T-helper 9 cell (primary cell): ENCODE results near the gene BTF3L4.
"Not testable (repeated sequence)": the region's sequence is repeated elsewhere in the genome, so short reads cannot be mapped to it uniquely, and the experiment has no call there.

Experiments used
- DNase-seq: peaks from one replicate; pipeline ENCODE4 v3.0.0-alpha.2; 2020

The BTF3L4 gene

DNA sequence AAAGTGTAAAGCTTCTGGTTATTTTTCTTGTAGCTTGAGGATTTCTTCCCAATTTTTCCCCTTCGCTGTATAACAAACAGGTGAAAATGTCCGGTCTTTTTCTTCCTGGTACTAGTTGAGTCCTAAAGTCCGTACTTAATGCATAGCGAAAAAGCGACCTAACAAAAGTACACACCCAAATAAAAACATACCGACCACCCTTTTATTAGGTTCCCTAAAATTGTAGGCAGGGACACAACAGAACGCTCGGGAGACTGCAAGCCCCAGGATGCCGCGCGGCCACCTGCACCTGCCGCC is 281 bp upstream of the BTF3L4 start:
- no peak for DNase-seq

DNA sequence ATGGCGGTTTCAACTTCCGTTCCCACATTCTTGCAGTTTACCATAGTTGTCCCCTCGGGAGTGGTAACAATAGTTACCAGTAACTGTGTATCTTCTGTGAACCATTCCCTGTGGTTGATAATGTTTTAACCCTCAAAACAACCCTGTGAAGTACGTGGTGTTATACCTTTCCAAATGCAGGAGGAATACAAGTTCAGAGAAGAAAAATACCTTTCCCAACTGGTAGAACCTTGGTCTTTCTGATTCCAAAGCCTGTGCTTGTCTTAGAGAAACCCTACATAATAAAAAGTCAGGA is 789 bp downstream of the BTF3L4 start:
- DNase-seq, result no peak

DNA sequence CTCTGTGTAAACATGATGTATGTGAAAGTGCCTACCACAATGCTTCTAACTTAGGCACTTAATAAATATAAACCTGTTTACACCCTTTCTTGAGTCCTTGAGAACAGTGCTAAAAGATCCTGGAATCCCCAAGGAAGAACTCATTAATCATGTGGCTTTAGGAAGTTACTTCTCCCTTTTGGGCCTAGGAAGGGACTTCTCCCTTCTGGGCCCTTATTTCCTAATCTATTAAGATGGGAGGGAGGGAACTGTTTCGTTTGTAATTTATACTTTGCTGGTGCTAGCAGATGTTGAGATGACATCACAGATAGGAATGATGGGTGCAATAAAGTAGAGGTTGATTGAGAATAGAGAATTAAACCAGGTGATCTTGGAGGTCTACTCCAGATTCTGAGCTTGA is 1.2 kb downstream of the BTF3L4 start:
- DNase-seq, result no peak

DNA sequence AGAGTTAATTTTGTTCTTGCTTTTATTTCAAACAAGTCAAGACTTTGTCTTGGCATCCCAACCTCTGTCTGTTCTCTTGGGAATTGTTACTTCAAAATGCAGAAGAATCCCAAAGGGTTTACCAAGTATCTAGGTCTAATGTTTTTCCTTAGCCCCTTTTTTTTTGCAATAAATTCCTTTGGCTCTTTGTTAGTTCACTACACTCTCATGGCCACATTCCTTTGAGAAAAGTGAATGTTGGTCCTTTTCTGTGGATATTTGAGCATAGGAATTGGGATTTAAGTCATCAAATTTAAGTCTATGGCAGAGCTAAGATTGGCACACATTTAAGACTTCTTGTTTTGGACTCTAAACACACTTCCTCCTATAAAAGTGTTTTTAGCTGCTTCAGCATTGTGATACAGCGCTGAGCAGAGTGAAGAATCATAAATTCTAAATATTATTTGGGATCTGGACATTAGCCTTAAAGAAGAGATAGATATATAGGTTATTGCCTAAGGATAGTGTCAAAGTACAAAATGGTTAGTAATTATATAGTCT is 1.9 kb downstream of the BTF3L4 start:
- DNase-seq, result no peak

DNA sequence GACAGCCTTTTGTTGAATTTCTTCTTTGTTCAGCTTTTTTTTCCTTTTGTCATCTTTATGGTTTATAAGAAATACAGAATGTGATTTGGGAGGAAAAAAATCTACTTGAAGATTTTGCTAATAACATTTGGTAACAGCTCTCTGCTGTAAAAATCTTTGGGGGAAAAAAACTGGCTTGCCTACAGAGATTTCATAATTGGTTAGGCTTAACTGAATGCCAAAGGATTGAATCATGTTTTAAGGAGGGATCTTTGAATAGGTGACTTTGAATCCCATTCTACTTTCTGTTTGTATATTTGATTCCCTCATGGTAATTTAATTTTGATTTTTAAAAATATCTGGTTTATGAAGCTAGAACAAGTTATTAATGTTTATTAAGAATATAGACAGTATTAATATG is 3.2 kb downstream of the BTF3L4 start:
- no peak for DNase-seq

DNA sequence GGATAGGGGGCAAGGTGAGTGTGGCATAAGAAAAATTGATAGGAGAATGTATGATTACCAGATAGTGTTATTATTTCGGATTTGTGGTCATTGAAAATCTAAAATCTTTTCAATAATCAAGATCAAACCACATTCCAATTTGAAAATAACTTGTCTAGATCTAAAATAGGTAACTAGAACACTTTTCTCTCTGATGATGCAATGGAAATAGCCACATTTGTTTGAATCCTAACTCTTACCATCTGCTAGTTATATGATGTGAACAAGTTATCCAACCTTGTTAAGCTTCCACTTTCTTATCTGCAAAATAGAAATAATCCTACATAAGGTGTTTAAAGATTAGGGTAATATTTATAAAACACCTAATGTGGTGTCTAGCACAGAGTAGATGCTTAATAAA is 3.8 kb downstream of the BTF3L4 start:
- no peak for DNase-seq

DNA sequence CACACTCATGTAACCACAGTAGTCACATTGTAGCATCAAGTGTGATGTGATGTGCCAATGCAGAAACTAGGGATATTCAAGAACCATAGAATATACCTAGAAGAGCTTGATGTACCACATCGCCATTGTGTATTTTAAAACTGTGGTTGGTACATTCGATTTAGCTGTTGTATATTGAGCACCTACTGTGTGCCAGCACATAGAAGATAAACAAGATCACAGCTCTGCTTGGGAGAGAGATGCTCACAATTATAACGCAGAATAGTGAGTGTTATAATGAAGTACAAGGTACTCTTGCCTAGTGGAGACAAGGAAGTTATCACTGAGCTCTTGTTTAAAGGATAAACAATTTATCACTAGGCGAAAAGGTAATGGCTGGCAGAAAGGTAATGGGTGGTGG is 4.7 kb downstream of the BTF3L4 start:
- no peak for DNase-seq

DNA sequence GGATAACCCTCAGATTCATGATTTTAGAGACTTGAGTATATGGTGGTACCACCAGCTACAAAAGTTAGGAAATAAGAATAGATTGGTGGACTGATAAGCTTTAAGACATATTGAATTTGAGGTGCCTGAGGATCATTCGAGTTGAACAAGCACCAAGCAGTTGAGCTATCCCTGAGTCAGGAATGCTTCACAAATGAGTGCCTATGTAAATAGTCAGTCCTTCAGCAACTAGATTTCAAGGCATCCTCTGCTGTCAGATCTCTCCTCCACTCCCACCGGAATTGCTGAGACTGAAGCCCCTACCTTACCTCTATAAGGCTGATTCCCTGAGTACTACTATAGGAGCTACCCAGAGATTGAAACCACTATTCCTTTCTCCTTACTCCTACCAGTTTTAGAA is 7.1 kb downstream of the BTF3L4 start:
- DNase-seq, result no peak

DNA sequence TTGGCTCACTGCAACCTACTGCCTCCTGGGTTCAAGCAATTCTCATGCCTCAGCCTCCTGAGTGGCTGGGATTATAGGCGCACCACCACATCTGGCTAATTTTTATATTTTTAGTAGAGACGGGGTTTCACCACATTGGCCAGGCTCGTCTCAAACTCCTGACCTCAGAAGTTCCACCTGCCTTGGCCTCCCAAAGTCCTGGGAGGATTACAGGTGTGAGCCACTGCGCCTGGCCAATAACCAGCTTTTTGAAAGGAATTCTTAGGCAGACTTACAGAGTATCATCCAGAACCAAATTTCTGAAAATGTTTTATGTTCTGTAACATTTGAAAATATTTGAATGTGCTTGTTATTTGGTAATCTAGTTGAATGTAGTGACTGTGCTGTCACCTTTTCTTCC is 14.6 kb downstream of the BTF3L4 start:
- no peak for DNase-seq

DNA sequence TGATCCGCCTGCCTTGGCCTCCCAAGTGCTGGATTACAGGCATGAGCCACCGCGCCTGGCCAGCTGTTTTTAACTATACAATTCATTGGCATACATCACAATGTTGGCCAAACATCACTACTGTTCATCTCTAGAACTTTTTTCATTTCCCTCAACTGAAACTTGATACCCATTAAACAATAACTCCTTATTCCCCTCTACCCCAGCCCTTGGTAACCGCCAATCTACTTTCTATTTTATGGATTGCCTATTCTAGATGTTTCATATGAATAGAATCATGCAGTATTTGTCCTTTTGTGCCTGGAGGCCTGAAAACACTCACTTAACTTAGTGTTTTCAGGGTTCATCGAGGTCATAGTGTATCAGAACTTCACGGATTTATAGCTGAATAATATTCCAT is 16.2 kb downstream of the BTF3L4 start:
- DNase-seq, result no peak

DNA sequence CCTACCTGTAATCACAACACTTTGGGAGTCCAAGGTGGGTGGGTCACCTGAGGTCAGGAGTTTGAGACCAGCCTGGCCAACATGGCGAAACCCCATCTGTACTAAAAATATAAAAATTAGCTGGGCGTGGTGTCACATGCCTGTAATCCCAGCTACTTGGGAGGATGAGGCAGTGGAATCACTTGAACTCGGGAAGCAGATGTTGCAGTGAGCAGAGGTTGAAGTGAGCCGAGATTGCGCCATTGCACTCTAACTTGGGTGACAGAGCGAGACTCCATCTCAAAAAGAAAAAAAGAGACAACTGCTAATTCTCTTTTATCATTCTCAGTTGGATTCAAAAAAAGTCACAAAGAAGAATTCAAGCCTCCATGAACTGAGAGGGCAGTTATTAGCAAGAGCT is 21.2 kb downstream of the BTF3L4 start:
- not testable (repeated sequence) for DNase-seq

DNA sequence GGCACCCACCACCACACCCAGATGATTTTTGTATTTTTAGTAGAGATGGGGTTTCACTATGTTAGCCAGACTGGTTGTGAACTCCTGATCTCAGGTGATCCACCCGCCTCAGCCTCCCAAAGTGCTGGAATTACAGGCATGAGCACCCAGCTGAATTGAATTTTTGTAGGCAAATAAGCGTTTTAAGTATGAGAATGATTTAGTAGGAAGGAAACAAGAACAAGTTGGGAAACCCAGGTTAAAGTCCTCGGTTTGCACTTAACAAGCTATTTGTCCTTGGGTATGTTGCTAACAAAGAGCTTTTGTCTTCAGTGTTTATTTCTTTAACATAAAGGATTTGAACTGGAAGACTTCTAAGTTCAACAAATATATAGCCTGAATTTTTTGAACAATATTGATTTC is 23.9 kb downstream of the BTF3L4 start:
- DNase-seq, result no peak

DNA sequence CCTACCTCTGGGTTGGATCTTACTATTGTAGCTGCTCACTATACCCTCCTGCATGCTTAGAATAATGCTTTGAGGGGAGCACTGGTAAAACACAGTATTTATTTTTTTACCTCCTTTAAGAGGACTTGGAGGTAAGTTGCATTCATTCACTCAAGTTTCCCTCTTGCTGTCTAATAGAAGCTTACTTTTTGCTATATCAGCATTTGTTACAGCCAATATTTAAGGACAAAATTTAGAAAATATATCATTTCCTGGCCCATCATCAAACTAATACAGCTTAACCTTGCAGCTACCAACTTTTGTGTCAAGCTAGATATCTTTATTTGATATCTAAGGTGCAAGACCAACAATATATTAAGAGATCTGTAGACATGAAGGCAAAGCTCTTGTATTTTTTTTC is 31.8 kb downstream of the BTF3L4 start:
- not testable (repeated sequence) for DNase-seq

DNA sequence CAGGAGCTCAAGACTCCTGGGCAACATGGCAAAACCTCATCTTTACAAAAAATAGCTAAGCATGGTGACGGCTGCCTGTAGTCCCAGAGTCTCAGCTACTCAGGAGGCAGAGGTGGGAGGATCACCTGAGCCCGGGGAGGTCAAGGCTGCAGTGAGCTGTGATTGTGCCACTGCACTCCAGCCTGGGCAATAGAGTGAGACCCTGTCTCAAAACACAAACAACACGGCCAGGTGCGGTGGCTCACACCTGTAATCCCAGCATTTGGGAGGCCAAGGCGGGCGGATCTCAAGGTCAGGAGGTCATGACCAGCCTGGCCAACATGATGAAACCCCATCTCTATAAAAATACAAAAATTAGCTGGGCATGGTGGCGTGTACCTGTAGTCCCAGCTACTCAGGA is 38.2 kb downstream of the BTF3L4 start:
- DNase-seq, result not testable (repeated sequence)

DNA sequence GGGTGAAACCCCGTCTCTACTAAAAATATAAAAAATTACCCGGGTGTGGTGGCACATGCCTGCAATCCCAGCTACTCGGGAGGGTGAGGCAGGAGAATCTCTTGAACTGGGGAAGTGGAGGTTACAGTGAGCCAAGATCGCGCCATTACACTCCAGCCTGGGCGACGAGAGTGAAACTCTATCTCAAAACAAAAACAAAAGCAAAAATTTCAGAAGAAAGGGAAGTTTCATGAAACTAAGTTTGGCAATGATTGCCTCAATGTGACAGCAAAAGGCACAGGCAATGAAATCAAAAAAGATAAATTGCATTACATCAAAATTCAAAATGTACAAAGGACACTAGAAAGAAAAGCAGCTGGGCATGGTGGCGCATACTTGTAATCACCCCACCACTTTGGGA is 40.1 kb downstream of the BTF3L4 start:
- no peak for DNase-seq

DNA sequence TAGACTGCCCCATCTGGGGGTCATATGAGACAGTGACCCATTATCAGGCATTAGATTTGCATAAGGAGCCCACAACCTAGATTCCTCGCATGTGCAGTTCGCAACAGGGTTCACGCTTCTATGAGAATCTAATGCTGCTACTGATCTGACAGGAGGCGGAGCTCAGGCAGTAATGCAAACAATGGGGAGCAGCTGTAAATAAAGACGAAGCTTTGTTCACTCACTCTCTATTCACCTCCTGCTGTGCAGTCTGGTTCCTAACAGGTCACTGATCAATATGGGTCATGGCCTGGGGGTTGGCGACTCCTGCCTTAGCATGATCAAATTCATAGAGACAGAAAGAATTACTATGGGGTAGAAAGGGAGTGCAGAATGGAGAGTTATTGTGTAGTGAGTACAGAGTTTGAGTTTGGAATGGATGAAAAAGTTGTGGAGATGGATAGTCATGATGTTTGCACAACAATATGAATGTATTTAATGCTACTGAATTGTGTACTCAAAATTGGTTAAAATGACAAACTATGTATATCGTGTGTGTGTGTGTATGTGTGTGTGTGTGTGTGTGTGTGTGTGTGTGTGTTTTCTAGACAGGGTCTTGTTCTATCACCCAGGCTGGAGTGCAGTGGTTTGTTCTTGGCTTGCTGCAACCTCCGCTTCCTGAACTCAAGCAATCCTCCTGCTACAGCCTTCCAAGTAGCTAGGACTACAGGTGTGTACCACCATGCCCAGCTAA is 42.2 kb downstream of the BTF3L4 start:
- no peak for DNase-seq

DNA sequence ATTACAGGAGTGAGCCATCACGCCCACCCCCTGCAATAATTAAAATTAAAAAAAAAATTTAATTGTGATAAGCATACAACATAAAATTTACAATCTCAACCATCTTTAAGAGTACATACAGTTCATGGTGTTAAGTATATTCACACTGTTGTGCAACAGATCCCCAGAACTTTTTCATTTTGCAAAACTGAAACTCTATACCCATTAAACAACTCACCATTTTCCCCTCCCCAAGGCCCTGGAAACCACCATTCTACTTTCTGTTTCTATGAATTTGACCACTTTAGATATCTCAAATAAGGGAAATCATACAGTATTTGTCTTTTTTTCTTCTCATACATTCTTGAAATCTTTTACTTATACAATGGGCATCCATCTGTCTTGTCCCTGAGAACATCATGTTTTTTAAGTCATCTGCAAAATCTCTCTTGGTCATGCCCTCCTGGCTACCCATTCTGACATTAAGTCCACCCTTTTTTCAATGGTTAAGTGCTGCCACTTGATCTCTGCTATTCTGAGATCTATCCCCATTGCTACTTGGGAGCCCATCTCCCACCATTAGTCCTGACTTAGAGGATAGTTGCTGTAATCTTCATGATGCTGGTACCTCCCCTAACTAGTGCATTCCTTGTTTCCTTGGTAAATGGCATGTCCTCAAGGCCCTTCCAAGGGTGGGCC is 46.4 kb downstream of the BTF3L4 start:
- no peak for DNase-seq

DNA sequence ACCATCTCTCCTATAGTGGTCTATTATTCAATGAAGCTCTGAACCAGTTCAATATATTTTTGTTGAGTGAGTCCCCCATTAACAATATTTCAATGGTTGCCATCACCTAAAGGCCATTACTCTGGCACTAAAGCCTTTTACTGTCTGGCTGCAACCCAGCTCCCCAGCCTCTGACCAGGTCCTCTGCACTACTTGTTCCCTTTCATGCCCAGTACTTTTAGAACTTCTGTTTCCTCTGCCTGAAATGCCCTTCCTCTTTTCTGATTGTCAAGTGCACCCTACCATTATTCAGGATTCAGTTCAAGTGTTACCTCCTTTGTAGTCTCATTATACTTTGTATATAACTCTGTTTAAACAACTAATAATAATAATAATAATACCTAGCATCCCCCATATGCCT is 55.4 kb downstream of the BTF3L4 start:
- DNase-seq, result no peak

DNA sequence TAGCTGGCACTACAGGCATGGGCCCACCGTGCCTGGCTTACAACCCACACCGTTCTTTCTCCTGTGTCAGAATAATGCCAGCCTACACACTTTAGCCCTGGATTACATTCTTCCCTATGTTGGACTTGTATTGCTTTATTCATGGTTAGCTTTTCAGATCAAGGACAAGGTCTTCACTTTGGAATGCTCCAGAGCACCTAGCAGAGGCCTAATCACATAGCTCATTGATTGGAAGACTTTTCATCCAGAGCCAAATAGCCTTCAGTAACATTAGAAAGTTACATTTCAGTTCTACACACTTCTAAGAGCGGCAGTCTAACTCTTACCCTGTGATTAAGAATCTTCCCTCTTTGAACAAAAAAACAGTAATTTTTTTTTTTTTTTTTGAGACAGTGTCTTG is 56.4 kb downstream of the BTF3L4 start:
- DNase-seq, result no peak

DNA sequence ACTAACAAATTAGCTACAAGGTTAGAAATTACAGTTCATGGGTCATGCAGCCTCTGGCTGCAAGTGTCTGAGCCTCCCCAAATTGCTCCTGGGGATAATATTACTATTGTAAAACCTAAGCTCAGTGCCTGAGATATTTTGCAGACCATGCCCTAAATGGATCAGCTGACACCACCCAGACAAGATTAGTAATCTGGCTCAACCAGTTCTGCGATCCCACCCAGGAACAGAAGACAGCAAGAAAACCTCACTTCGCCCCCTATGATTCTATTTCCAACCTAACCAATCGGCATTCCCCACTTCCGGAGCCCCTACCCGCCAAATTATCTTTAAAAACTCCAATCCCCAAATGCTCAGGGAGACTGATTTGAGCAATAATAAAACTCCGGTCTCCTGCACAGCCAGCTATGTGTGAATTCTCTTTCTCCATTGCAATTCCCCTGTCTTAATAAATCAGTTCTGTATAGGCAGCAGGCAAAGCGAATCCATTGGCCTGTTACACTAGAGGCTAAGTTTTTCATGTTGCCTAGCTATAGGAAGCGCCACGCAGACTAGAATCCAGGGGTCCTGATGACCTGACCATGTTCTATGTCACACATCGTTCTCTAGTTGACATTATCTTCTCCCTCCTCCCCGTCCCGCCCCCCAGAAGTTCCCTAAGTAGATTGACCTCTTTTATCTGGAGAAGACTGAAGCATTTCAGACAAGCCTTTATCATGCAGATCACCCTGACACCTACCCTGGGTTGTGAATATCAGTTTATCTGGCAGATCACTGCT is 63.4 kb downstream of the BTF3L4 start:
- DNase-seq, result no peak

DNA sequence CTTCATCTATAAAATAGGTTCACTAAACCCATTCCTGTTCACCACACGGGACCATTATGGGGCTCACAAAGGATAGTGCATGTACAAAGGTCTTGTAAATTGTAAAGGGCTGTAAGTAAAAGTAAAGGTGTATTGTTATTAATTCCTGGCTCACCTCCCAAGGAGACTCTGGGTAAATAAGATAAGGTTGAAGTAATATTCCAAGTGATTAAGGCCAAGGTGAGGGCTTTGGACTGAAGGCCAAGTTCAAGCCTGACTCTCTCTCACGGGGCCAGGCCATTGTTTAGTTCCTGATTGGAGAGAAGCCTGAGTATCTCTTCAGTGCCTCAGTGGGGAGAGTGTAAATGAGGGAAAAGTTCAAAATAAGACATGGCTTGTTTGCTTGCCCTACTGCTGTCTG is 66.3 kb downstream of the BTF3L4 start:
- DNase-seq, result no peak

DNA sequence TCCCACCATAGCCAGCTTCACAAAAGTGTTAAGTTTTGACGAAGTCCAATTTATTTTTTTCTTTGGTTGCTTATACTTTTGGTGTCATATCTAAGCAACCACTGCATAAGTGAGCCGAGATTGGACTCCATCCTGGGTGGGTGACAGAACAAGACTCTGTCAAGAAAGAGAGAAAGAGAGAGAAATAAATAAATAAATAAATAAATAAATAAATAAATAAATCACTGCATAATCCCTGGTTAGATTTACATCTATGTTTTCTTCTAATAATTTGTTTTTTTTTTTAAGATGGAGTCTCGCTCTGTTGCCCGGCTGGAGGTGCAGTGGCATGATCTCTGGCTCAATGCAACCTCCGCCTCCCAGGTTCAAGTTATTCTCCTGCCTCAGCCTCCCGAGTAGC is 67.5 kb downstream of the BTF3L4 start:
- no peak for DNase-seq

DNA sequence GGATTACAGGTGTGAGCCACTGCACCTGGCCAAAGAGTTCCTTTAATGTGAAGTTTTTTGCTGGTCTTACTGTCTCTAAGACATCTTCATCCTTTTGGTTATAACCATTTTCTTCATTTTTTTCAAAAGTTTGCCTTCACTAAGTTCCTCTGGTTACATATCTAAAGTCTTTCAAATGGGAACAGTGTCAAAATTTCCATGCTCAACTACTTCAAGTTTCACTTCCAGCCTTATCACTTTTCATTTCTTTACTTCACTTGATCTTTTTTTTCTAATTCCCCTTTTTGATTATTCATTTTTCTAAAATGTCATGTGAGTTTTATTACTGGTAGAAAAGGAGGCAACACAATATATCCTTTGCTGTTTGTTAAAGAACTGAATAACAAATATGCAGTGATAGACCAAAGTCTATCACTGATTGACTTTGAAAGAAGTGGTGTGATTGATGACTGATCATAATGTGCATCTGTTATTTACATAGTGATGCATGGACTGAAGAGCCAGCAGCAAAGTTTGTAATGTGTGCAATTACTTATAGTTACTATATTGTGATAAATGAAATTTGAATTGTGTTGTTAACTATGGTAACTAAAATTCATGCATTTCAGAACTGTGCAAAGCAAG is 69.8 kb downstream of the BTF3L4 start:
- no peak for DNase-seq
